Measurements from ENCODE around the gene GNAI1.

GNAI1 gene

GRCh38 chr7:80257756-80258155 is 123.1 kb downstream of the GNAI1 start:
- no peak for DNase-seq

- no peak for DNase-seq
Measured at GRCh38 chr7:80260606-80261005, 126.0 kb downstream of the GNAI1 start.

- DNase-seq, result no peak
Measured at GRCh38 chr7:80263333-80263732, 128.7 kb downstream of the GNAI1 start.

- DNase-seq, result no peak
Measured at GRCh38 chr7:80263821-80264220, 129.2 kb downstream of the GNAI1 start.

GRCh38 chr7:80264769-80265495 is 130.3 kb downstream of the GNAI1 start:
- no peak for DNase-seq

GRCh38 chr7:80272560-80273239 is 138.1 kb downstream of the GNAI1 start:
- peak; percentile 38 for DNase-seq

- peak; percentile 70 for DNase-seq
Measured at GRCh38 chr7:80273327-80273726, 138.7 kb downstream of the GNAI1 start.

- no peak for DNase-seq
Measured at GRCh38 chr7:80275192-80275605, 140.6 kb downstream of the GNAI1 start.

Data from NCI-H69 (cell line).